Ovary (tissue), 9 donors: ENCODE results near the gene RCOR3. TPM values are rescaled to one million over a fixed set of nuclear protein-coding genes. Genes with fewer than 3 reads are reported as not detected.
"Not testable (repeated sequence)": the region's sequence is repeated elsewhere in the genome, so short reads cannot be mapped to it uniquely, and the experiment has no call there.

Experiments
- DNase-seq, 5 donors: peaks; one replicate each; pipeline ENCODE4 v3.0.0-alpha.2; 2019 to 2020
- H3K27ac ChIP-seq, 2 donors: fragments of 200-600 bp; one replicate each; pipeline versions ENCODE4 v1.5.1 to v1.8.0; 2019 to 2022
- H3K27me3 ChIP-seq: fragments of 200-600 bp; one replicate; pipeline ENCODE4 v1.8.0; 2022
- H3K36me3 ChIP-seq: fragments of 200-600 bp; sonication (generic); one replicate; pipeline ENCODE4 v1.5.1; 2019
- H3K4me1 ChIP-seq: one replicate; pipeline ENCODE4 v1.8.1; 2013; ENCODE audit warnings: mild to moderate bottlenecking, moderate library complexity; ENCODE audit not compliant: insufficient read depth
- H3K4me3 ChIP-seq: fragments of 200-600 bp; sonication (generic); one replicate; pipeline ENCODE4 v1.5.1; 2017
- H3K9me3 ChIP-seq, 2 donors: fragments of 200-600 bp in 1 of 2; sonication (generic) in 1 of 2; one replicate each; pipeline versions ENCODE4 v1.5.1 to v1.8.1; 2013 to 2019; ENCODE audit warnings: mild to moderate bottlenecking in 1 of 2, moderate library complexity in 1 of 2
- EP300 ChIP-seq: sonication (generic); formaldehyde crosslinking; IDR thresholded peaks from one replicate; pipeline ENCODE4 v1.6.1; 2017; ENCODE audit warnings: antibody characterized with exemption
- POLR2A ChIP-seq: fragments of 450-650 bp; IDR thresholded peaks from one replicate; pipeline ENCODE4 v1.6.1; 2017; ENCODE audit warnings: antibody characterized with exemption, mild to moderate bottlenecking, moderate library complexity
- WGBS, 3 donors: extraction: QIAGEN DNeasy Blood & Tissue Kit in 1 of 3; methylation state at CpG; one replicate each; pipeline versions ENCODE4 v1.1.5 to v1.1.7; 2013 to 2017; 5-methylcytosine and 5-hydroxymethylcytosine counted together
- intact Hi-C, 4 donors: fragments of 100-400 bp; cut with DNase I; formaldehyde crosslinking; loops; one replicate each; pipeline versions ENCODE4 v1.11.0 to v1.15.1; 2022 to 2023
- polyA plus RNA-seq, 2 donors: library from polyadenylated mRNA; stranded (reverse); fragments of 200-250 nt in 1 of 2; fragments of 350-450 nt in 1 of 2; fragmentation: Illumina TruSeq in 1 of 2; extraction: RNeasy Lipid Tissue Mini Kit (QIAGEN cat#74804) in 1 of 2; gene quantifications; one replicate each; pipeline ENCODE4 v1.2.3, GENCODE V29; 2013 to 2014
- total RNA-seq, 7 donors: library from RNA; depleted of rRNA in 2 of 7; stranded (reverse); fragments of >200 nt in 2 of 7; fragmentation: NEBNext Ultra II Directional in 3 of 7; extraction: Animal tissue kit (Norgen Biotek cat#: 25700) in 3 of 7; gene quantifications; one replicate each; pipeline versions ENCODE4 v1.1.0 to v1.2.4, GENCODE V29; 2016 to 2023
- TF ChIP-seq, protein P1 (sequence below), 3 donors: fragments of 450-650 bp in 2 of 3; fragments of 200-600 bp in 1 of 3; IDR thresholded peaks; one replicate each; pipeline versions ENCODE4 v1.5.1 to v1.8.0; 2016 to 2022; ENCODE audit warnings: antibody characterized with exemption in 3 of 3, mild to moderate bottlenecking in 1 of 3
- donor health status: DM: no; HTN: no; CAD: no; lungs with moderate emphysema.
- donor health status: DM: no; HTN: no; CAD: no.
- donor health status: Bipolar disorder and iron deficiency.
- donor health status: DM: yes; HTN: yes; CAD: no.
- donor health status: DM: no; HTN: no; CAD: no.
- donor health status: DM: yes; HTN: yes; CAD: no.

Gene RCOR3
- total and polyA plus RNA-seq, 9 donors: 34.3 to 75.2 (median 55.0) TPM

DNA sequence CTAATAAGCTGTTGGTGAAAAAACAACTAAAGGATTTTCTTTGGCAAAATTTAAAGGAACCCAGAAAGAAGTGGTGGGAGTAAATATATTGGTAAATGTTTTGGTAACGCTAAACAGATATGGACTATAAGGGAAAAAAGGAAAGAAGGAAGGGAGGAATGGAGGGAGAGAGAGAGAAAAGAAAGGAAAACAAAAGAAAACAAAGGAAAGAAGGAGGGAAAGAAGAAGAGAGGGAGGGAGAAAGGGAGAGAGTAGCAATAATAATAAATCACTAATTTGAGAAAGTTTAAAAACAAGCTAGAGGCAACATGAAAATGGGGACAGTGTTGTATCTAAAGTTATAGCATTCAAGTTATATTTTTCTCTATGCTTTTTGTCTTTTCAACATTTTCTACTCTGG is 43.6 kb upstream of the RCOR3 start:
- no peak overlapping the region for H3K27ac ChIP-seq
- 75 to 89% (median 83%) methylated on average over 1 of the region's 1 CpG for WGBS, 3 donors
- no peak for TF ChIP-seq POLR2A
- no peak for TF ChIP-seq EP300
- TF ChIP-seq, protein P1, sequence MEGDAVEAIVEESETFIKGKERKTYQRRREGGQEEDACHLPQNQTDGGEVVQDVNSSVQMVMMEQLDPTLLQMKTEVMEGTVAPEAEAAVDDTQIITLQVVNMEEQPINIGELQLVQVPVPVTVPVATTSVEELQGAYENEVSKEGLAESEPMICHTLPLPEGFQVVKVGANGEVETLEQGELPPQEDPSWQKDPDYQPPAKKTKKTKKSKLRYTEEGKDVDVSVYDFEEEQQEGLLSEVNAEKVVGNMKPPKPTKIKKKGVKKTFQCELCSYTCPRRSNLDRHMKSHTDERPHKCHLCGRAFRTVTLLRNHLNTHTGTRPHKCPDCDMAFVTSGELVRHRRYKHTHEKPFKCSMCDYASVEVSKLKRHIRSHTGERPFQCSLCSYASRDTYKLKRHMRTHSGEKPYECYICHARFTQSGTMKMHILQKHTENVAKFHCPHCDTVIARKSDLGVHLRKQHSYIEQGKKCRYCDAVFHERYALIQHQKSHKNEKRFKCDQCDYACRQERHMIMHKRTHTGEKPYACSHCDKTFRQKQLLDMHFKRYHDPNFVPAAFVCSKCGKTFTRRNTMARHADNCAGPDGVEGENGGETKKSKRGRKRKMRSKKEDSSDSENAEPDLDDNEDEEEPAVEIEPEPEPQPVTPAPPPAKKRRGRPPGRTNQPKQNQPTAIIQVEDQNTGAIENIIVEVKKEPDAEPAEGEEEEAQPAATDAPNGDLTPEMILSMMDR (IDR thresholded peaks at IDR 0.05): no peak
- H3K4me1 ChIP-seq: no peaks in the 10 kb centered on the region
- no peaks in the 10 kb centered on the region for H3K9me3 ChIP-seq
- H3K36me3 ChIP-seq: no peaks in the 10 kb centered on the region
- intact Hi-C loops: no loop called here
- no peak overlapping the region for H3K4me3 ChIP-seq
- no peak for DNase-seq
- H3K27me3 ChIP-seq: no peaks in the 10 kb centered on the region

DNA sequence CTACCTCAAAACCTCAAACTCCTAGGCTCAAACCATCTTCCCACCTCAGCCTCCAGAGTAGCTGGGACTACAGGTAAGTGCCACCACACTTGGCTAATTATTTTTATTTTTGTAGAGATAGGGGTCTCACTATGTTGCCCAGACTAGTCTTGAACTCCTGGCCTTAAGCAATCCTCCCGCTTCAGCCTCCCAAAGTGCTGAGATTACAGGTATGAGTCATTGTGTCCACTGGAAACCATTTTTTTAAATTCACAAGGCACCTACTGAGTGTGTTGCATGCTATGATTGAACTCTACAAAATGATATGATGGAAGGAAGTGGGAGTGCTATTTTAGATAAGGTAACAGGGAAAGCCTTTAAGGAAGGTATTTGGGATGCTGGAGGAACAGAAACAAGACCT is 41.8 kb upstream of the RCOR3 start:
- H3K27ac ChIP-seq: no peak overlapping the region
- 92 to 94% (median 93%) methylated on average over 1 of the region's 1 CpG for WGBS, 3 donors

DNA sequence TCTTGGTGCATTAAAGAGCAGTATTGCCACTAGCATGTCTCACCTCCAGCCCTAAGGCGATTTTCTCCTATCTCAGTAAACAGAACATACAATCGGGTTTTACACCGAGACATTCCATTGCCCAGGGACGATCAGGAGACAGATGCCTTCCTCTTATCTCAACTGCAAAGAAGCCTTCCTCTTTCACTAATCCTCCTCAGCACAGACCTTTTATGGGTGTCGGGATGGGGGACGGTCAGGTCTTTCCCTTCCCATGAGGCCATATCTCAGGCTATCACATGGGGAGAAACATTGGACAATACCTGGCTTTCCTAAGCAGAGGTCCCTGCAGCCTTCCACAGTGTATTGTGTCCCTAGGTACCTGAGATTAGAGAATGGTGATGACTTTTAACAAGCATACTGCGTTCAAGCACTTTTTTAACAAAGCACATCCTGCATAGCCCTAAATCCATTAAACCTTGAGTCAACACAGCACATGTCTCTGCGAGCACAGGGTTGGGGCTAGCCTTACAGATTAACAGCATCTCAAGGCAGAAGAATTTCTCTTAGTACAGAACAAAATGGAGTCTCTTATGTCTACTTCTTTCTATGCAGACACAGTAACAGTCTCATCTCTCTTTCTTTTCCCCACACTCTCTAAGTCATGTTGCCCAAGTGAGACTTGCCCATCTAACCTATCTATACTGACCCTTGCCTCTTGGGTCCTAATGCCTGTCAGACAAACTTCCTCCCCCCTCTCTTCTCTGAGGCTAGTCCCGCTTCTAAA is 36.5 kb upstream of the RCOR3 start:
- H3K9me3 ChIP-seq, intact Hi-C loops, H3K4me1 ChIP-seq, H3K36me3 ChIP-seq, H3K4me3 ChIP-seq, DNase-seq, H3K27me3 ChIP-seq, H3K27ac ChIP-seq: not testable (repeated sequence)
- WGBS, 3 donors: 78 to 83% (median 82%) methylated on average over 9 of the region's 9 CpGs

More for the DNA sequence above, 41.8 kb upstream of the RCOR3 start:
- Histone ChIP-seq H3K4me1 (no peaks in the 10 kb centered on the region), H3K27me3 (no peaks in the 10 kb centered on the region), H3K4me3 (no peak overlapping the region), H3K36me3 (no peaks in the 10 kb centered on the region), H3K9me3 (no peaks in the 10 kb centered on the region)
- TF ChIP-seq, protein P1 (IDR thresholded peaks at IDR 0.05): no peak
- TF ChIP-seq POLR2A: no peak
- no peak for TF ChIP-seq EP300
- intact Hi-C loops: no loop called here
- DNase-seq: no peak

DNA sequence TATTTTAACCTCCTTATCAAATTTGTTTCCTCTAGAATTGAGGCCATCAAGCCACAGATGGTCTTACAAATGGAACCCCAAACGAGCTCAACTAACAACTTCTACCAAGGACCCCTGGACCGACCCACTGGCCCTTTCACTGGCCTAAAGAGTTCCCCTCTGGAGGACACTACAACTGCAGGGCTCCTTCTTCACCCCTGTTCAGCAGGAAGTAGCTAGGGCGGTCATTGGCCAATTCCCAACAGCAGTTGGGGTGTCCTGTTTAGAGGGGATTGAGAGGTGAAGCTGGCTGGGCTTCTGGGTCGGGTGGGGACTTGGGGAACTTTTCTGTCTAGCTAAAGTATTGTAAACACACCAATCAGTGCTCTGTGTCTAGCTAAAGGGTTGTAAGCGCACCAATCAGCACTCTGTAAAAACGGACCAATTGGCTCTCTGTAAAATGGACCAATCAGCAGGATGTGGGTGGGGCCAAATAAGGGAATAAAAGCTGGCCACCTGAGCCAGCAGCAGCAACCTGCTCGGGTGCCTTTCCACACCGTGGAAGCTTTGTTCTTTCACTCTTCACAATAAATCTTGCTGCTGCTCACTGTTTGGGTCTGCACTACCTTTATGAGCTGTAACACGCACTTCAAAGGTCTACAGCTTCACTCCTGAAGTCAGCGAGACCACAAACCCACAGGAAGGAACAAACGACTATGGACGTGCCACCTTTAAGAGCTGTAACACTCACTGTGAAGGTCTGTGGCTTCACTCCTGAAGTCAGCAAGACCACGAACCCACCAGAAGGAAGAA is 30.4 kb upstream of the RCOR3 start:
- DNase-seq, H3K27me3 ChIP-seq, H3K4me1 ChIP-seq, H3K27ac ChIP-seq, H3K4me3 ChIP-seq, H3K9me3 ChIP-seq, H3K36me3 ChIP-seq, intact Hi-C loops: not testable (repeated sequence)
- WGBS, 3 donors: 75 to 81% (median 77%) methylated on average over 13 of the region's 13 CpGs

DNA sequence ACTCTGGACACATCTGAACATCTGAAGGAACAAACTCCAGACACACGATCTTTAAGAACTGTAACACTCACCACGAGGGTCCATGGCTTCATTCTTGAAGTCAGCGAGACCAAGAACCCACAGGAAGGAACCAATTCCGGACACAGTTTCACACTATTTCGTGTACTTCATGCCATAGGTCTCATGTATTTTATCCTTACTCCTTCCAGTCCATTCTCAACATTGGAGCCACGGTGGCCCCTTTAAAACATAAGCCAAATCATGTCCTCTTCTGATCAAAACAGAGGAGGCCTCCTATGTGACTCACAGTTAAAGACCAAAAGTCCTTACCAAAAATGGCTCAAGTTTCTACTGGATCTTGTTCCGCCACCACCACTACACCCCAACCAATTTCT is 29.8 kb upstream of the RCOR3 start:
- Histone ChIP-seq H3K4me1 (no peaks in the 10 kb centered on the region), H3K4me3 (no peak overlapping the region), H3K27ac (no peak overlapping the region), H3K27me3 (no peaks in the 10 kb centered on the region), H3K9me3 (no peaks in the 10 kb centered on the region), H3K36me3 (no peaks in the 10 kb centered on the region)
- no peak for DNase-seq
- WGBS, 3 donors: 84 to 88% (median 85%) methylated on average over 7 of the region's 7 CpGs
- TF ChIP-seq, protein P1 (IDR thresholded peaks at IDR 0.05): no peak
- TF ChIP-seq EP300 (no peak), POLR2A (no peak)
- intact Hi-C loops: no loop called here
